ENCODE results near the gene SLC39A12. TPM values are rescaled to one million over a fixed set of nuclear protein-coding genes. Genes with fewer than 3 reads are reported as not detected.

The SLC39A12 gene
- total RNA-seq: 0.09 TPM in 1 of 2 replicates, not detected in the other

GRCh38 chr10:17951868-17952371, at the start of gene SLC39A12:
Gene SLC39A12 (plus strand): TSS chr10:17951918. CDS start chr10:17953277, 1,359 bp downstream.

Other genes starting within 250 kb of the SLC39A12 start
- under 0.01 TPM in 1 of 2 replicates, not detected in the other for gene TMEM236, start 199.7 kb upstream of the SLC39A12 start, total RNA-seq
- not detected in 2 replicates for gene MRC1, start 142.6 kb upstream of the SLC39A12 start, total RNA-seq
- 1.2 and 1.3 TPM in 2 replicates for gene CACNB2, start 188.5 kb downstream of the SLC39A12 start, total RNA-seq

Measured in bronchial smooth muscle cell (primary cell).